Measurements from ENCODE around the gene ZBTB40. TPM values are rescaled to one million over a fixed set of nuclear protein-coding genes. Genes with fewer than 3 reads are reported as not detected.

The ZBTB40 gene
- total RNA-seq, 3 donors from 2014 or later: 14.8 to 28.0 (median 16.7) TPM

DNA sequence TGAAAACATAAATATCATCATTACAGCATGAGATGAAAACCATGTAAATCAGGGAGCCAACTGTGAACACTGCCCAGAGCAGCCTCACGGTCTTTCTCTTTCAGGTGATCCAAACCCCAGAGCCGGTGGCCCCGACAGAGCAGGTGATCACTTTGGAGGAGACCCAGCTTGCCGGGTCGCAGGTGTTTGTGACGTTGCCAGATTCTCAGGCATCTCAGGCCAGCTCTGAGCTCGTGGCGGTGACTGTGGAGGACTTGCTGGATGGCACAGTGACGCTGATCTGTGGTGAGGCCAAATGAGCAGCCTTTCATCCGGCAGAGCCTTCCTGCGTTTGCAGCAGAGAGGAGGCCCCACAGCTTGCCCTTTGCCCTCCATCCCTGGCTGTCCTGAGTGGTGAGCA lies 74.4 kb downstream of the ZBTB40 start:
- Histone ChIP-seq H3K9me3 (no peaks in the 10 kb centered on the region), H3K4me3 (no peak overlapping the region), H3K4me1 (ENCODE audit: low read depth) (no peaks in the 10 kb centered on the region), H3K36me3 (ENCODE audit: low read depth) (no peaks in the 10 kb centered on the region)
- ATAC-seq (no peak), DNase-seq (no peak)
- intact Hi-C loops (cut with DNase I, micrococcal nuclease): no loop called here
- TF ChIP-seq, protein P1, sequence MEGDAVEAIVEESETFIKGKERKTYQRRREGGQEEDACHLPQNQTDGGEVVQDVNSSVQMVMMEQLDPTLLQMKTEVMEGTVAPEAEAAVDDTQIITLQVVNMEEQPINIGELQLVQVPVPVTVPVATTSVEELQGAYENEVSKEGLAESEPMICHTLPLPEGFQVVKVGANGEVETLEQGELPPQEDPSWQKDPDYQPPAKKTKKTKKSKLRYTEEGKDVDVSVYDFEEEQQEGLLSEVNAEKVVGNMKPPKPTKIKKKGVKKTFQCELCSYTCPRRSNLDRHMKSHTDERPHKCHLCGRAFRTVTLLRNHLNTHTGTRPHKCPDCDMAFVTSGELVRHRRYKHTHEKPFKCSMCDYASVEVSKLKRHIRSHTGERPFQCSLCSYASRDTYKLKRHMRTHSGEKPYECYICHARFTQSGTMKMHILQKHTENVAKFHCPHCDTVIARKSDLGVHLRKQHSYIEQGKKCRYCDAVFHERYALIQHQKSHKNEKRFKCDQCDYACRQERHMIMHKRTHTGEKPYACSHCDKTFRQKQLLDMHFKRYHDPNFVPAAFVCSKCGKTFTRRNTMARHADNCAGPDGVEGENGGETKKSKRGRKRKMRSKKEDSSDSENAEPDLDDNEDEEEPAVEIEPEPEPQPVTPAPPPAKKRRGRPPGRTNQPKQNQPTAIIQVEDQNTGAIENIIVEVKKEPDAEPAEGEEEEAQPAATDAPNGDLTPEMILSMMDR (IDR thresholded peaks at IDR 0.05): no peak

DNA sequence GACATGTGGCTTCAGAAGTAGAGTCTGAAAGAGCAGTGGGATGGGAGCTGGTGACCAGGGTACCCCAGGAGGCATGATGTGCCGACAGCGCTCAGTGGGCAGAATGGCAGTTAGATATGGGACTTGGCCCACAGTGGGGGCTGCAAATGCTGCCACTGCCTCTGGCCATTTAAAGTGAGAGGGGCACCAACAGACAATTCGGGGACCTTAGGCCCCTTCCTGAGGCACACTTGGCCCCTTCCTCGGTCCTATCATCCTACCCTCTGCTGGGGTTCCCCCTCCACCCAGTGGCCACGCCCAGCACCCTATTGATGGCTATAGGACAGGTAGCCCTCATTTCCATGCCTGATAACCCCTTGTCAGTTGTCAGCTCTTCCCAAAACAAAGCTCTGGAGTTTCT lies 75.0 kb downstream of the ZBTB40 start:
- no peaks in the 10 kb centered on the region for H3K9me3 ChIP-seq
- TF ChIP-seq, protein P1 (IDR thresholded peaks at IDR 0.05): no peak
- H3K36me3 ChIP-seq (ENCODE audit: low read depth): no peaks in the 10 kb centered on the region
- DNase-seq (no peak), ATAC-seq (no peak)
- H3K4me1 ChIP-seq (ENCODE audit: low read depth): no peaks in the 10 kb centered on the region
- intact Hi-C loops (cut with DNase I, micrococcal nuclease): no loop called here
- H3K4me3 ChIP-seq: no peak overlapping the region

DNA sequence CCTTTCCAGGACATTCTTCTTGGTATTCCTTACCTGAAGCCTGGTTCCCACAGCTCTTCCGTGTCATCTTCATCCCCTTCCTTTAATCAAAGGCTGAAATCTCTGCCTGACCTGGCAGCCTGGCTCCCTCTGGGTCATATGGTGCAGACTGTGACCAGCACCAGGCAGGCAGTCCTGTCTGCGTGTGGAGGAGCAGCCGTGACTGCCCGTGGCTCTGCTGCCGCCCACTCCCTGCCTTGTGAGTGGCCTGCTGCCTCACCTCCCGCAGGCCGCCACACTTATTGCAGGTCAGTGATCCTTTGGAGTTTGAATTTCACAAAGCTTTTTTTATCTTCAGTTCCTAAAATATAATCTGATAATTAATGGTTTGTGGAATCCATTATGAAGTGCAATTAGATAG lies 75.5 kb downstream of the ZBTB40 start:
- TF ChIP-seq, protein P1 (IDR thresholded peaks at IDR 0.05): no peak
- H3K4me3 ChIP-seq: no peak overlapping the region
- intact Hi-C loops (cut with DNase I, micrococcal nuclease): no loop called here
- DNase-seq (no peak), ATAC-seq (no peak)
- no peaks in the 10 kb centered on the region for H3K36me3 ChIP-seq (ENCODE audit: low read depth)
- no peaks in the 10 kb centered on the region for H3K4me1 ChIP-seq (ENCODE audit: low read depth)
- H3K9me3 ChIP-seq: no peaks in the 10 kb centered on the region

DNA sequence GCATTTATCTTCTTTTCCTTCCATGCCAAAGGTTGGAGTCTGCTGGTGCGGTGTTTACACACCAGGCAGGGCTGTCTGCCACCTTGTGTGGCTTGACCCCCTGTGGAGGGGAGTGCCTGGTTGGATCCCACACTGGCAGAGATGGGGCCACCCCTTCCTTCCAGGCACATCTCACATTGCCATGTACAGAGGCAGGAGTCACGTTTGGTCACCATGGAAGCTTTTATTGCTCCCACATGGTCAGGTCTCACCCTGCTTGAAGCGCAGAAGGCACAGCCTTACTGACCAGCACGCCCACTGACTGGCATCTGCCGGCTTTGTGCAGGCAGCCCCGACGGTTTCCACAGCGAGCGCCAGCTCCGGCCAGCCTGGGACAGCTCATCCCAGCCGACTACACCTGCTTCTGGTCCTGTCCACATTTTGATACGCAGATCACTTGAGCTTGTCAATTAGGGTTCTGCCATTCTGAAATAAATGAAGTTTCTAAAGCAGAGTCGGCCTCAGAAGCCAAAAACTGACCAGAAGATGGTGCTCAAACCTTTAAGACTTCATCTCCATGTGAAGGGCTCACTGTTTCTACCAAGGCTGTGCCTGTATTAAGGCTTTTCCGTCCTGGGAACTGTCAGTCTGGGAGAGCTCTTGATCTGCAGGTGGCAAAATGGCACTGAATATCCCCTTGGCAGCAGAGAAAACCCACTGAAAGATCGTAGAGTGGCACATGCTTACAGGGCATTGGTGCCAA lies 76.1 kb downstream of the ZBTB40 start:
- intact Hi-C loops (cut with DNase I, micrococcal nuclease): no loop called here
- no peak for ATAC-seq
- Histone ChIP-seq H3K9me3 (no peaks in the 10 kb centered on the region), H3K36me3 (ENCODE audit: low read depth) (no peaks in the 10 kb centered on the region), H3K4me1 (ENCODE audit: low read depth) (no peaks in the 10 kb centered on the region), H3K4me3 (no peak overlapping the region)
- TF ChIP-seq, protein P1 (IDR thresholded peaks at IDR 0.05): no peak
- no peak for DNase-seq

DNA sequence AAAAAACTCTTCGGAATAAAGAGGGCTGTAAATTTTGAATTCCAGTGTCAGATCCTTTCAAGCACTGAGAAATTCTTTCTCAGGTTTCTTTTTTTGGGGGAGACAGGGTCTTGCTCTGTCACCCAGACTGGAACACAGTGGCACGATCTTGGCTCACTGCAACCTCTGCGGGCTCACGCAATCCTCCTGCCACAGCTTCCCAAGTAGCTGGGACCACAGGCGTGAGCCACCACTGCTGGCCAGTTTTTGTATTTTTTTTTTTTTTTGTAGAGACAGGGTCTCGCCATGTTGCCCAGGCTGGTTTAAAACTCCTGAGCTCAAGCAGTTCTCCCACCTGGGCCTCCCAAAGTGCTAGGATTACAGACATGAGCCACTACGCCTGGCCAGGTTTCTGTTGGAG lies 76.8 kb downstream of the ZBTB40 start:
- no peaks in the 10 kb centered on the region for H3K36me3 ChIP-seq (ENCODE audit: low read depth)
- TF ChIP-seq, protein P1 (IDR thresholded peaks at IDR 0.05): no peak
- H3K4me1 ChIP-seq (ENCODE audit: low read depth): no peaks in the 10 kb centered on the region
- no peaks in the 10 kb centered on the region for H3K9me3 ChIP-seq
- intact Hi-C loops (cut with DNase I, micrococcal nuclease): no loop called here
- DNase-seq: no peak
- no peak overlapping the region for H3K4me3 ChIP-seq
- ATAC-seq: no peak
